Fibroblast of lung (primary cell): ENCODE results near the gene PLAC1.

Experiments used
- CTCF ChIP-seq, 2 donors: IDR thresholded peaks in 1 of 2; conservative IDR thresholded peaks in 1 of 2; 1 replicate in 1 of 2; 2 replicates in 1 of 2; pipeline ENCODE4 v1.5.1; 2011 to 2012; ENCODE audit warnings: low read length in 2 of 2, control low read depth in 1 of 2, inconsistent platforms in 1 of 2, low read depth in 1 of 2, mild to moderate bottlenecking in 1 of 2
- EZH2 ChIP-seq: IDR thresholded peaks from 2 replicates; pipeline ENCODE4 v1.5.1; 2012; ENCODE audit warnings: low read length, control low read depth, mild to moderate bottlenecking; ENCODE audit errors: missing control alignments

GRCh38 chrX:134530845-134531244, 127.4 kb downstream of the PLAC1 start:
- TF ChIP-seq CTCF (conservative IDR thresholded peaks at IDR 0.05 in 1 of 2, IDR thresholded peaks at IDR 0.05 in 1 of 2; ENCODE audit: low read depth in 1 of 2, low read length in 2 of 2) (no peak), EZH2 (no peak)
